Measurements from ENCODE around the gene WASHC4.
"Not testable (repeated sequence)": the region's sequence is repeated elsewhere in the genome, so short reads cannot be mapped to it uniquely, and the experiment has no call there.

The WASHC4 gene

GRCh38 chr12:105091476-105092206 is 15.9 kb upstream of the WASHC4 start:
- DNase-seq, result no peak

- DNase-seq, result no peak
Observed at GRCh38 chr12:105092336-105092735, 15.2 kb upstream of the WASHC4 start.

GRCh38 chr12:105095338-105095737 is 12.2 kb upstream of the WASHC4 start:
- DNase-seq, result not testable (repeated sequence)

DNA sequence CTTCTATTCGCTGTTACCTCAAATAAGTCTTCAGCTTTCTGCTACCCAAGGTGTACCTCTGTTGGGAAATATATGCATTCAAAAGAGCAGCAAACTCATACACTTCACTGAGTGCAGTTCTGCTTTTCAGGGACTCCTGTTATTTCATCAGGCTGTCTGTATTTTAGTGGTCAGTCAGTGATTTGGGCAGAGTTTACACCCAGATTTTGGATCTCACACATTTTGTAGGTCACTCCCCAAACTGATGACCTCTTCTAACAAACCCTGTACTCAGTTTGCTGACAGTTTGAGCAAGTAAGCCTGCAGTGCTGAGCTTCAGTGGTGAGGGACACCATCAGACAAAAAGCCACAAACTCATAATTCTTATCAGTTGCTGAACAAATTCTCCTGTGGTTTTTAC is 8.2 kb upstream of the WASHC4 start:
- no peak for DNase-seq

DNA sequence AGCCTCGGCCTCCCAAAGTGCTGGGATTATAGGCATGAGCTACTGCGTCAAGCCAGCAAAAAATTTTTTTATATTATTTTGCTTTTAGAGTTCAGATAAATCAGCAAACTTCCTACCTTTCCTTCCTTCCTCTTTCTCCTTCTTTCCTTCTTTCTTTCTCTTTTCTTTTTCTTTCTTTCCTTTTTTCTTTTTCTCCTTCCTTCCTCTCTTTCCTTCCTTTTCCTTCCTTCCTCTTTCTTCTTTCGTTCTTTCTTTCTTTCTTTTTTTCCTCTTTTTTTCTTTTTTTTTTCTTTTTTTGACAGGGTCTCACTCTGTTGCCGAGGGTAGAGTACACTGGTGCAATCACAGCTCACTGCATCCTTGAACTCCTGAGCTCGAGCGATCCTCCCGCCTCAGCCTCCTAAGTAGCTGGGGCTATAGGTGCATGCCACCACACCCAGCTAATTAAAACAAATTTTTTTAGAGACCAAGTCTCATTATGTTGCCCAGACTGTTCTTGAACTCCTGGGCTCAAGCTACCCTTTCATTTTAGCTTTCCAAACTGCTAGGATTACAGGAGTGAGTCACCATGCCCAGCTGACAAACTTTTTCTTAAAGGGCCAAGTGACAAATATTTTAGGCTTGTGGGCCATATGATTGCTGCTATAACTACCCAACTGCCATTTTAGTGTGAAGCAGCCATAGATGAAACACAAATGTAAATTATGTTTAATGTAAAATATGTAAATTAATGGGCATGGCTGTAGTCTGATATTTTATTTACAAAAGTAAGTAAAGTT is 7.1 kb upstream of the WASHC4 start:
- DNase-seq, result no peak

GRCh38 chr12:105100998-105101397 is 6.5 kb upstream of the WASHC4 start:
- DNase-seq, result no peak

DNA sequence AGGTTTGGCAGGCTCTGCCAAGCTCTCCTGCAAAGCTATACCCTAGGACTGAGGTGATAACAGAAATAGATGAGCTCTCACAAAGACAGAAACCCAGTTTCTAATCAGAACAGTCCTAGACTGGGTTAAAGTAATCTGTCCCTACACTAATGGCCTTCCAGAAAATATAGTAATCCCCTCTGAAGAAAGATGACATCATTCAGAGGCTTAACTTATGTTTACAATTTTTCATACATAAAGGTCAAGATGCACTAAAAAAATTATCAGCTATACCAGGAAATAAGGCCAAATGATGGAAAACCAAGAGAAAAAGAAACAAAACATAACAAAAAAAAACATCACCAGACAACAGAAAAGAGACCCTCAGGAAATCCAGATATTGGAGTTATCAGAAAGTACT is 4.9 kb upstream of the WASHC4 start:
- DNase-seq, result no peak

- no peak for DNase-seq
Observed at GRCh38 chr12:105104762-105105161, 2.8 kb upstream of the WASHC4 start.

DNA sequence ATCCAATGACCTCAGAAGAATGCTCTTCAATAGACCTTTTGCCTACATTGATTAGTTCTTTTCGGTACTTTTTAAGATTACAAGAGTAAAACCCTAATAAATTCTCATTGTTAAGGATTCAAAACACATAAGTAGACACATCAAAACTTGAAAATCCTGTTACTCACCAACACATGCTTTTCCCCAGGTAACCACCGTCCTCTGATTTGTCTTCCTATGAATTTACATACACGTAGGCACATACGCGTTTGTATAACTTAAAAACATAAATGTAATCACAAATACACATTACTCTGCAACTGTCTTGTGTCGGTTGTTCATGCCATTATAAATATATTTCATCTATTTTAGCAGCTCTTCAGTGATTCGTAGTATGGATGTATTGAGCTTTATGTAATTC is 910 bp upstream of the WASHC4 start:
- DNase-seq, result no peak

GRCh38 chr12:105107171-105107493 is 399 bp upstream of the WASHC4 start:
- no peak for DNase-seq

DNA sequence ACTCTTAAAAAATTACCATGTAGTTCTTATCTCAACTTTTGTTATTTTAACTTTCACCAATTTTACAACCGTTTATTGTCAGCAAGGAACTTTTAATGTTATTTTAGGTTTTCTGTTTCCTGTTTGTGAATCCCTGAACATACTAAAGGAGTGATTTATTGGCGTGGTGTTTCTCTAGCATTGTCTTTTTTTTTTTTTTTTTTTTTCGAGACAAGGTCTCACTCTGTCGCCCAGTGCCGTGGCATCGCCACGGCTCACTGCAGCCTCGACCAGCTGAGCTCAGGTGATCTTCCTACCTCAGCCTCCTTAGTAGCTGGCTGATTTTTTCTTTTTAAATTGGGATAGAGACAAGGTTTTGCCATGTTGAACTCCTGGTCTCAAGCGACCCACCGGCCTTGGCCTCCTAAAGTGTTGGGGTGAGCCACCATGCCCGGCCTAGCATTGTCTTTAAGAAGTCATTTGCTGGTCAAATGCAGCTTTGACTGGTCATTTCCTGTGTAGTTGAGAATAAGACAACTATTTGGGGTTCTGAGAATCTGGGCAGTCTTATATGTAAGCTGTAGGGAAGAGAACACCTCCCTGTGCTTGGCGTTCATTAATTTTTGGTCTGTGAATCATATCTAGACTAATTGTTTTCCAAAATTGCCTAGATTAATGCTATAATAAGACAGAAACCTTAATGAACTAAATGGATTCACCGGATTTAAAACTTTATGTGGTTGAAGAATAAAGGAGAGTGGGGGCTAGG is 2.1 kb downstream of the WASHC4 start:
- DNase-seq, result no peak

- DNase-seq, result no peak
Observed at GRCh38 chr12:105110851-105111250, 3.3 kb downstream of the WASHC4 start.

- DNase-seq, result no peak
Observed at GRCh38 chr12:105113094-105113493, 5.6 kb downstream of the WASHC4 start.

DNA sequence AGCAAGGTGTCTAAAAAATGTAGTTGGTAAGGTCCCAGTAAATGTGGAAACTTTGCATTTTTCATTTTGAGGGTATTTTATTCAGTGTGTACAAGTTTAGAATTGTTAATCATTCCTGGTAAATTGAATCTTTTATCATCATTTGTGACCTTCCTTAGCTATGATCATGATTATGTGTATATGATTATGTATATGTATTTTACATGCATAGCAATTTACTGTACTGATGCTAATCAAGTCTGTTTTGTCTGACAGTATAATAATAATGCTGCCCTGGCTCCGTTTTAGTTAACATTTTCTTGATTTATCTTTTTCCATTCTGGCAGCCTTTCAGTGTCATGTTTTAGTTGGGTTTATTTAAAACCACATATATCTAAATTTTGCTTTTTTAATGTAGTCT is 9.4 kb downstream of the WASHC4 start:
- DNase-seq, result no peak

- no peak for DNase-seq
Observed at GRCh38 chr12:105120551-105120950, 13.0 kb downstream of the WASHC4 start.

- no peak for DNase-seq
Observed at GRCh38 chr12:105138248-105138647, 30.7 kb downstream of the WASHC4 start.

GRCh38 chr12:105141320-105141922 is 33.9 kb downstream of the WASHC4 start:
- DNase-seq, result no peak

DNA sequence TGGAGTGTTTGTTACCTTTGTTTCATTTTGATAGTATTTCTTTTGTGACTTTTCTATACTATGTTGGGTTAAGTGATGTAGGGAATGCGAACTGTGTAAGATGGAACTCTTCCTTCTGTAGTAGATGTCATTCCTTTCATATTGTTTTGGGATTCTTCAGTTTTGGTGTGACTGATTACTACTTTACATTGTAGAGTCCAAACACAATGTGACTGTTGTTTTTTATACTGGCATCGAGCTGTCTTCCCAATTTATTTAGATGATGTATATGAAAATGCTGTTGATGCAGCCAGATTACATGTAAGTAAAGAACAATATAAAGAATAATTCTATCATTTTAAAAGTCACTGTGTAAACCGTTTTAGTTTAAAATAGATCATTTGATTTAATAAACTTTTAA is 34.7 kb downstream of the WASHC4 start:
- no peak for DNase-seq

DNA sequence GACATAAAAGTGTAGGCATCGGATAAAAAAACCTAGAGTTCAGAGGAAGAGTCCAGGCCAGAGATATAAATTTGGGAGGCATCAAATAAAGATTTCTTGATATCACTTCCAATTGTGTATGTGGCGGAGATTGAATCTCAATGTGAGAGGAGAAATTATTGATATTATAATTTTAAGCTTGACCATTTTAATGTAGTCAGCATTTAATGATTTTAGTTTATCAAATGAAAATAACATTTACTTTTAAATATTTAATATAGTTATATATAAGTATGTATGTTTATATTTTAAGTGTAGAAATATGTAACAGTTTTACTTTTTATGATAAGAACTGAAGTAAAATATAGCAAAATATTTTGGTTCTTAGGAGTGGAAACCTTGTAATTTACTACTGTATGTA is 48.7 kb downstream of the WASHC4 start:
- no peak for DNase-seq

- no peak for DNase-seq
Observed at GRCh38 chr12:105157606-105158005, 50.1 kb downstream of the WASHC4 start.

GRCh38 chr12:105158876-105159275 is 51.3 kb downstream of the WASHC4 start:
- DNase-seq, result no peak

DNA sequence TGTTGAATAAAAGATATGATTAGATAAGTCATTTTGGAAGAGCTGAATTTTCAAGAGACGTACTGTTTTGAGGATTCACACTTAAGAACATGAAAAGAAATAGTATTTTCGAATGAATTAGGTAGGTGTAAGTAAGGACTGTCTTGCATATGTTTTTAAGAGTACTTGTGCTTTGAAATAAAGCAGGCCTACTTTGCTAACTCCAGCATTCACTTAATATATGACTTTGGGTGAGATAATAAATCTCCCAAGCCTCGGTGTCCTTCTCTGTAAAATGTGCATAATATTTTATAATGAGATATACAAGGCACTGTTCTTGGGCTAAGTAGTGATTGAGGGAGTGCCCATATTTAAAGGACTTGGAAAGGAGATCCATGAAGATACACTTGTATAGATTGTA is 54.6 kb downstream of the WASHC4 start:
- no peak for DNase-seq

DNA sequence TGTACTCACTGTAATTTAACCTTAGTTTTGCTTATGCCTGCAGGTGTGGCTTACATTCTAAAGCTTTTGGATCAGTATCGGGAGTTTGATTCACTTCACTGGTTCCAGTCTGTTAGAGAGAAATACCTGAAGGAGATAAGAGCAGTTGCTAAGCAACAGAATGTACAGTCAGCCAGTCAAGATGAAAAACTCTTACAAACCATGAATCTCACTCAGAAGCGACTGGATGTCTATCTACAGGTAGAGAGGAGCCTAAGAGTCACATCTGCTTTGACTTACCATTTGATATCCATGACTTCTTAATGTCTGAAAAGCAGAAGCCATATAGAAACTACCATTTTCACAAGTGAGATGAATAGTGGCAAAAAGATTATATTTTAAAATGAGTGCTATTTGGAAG is 56.5 kb downstream of the WASHC4 start:
- no peak for DNase-seq

DNA sequence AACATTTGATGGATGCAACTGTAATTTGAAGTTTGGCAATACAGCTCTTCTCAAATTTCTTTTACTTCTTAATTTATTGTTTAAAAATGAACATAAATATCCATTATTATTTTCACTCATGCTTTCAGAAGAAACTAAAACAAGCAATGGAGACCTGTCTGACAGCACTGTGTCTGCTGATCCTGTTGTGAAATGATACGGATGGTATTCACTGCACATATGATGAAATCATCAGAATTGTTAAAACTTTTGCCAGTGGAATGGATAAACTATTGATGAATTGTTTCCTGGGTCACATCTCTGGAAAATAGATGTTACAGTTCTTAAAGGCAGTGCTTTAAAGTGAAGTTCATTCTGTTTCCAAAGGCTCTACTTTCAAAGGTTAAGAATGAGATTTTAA is 59.2 kb downstream of the WASHC4 start:
- DNase-seq, result no peak
